ENCODE results near the gene MB.

Gene MB

DNA sequence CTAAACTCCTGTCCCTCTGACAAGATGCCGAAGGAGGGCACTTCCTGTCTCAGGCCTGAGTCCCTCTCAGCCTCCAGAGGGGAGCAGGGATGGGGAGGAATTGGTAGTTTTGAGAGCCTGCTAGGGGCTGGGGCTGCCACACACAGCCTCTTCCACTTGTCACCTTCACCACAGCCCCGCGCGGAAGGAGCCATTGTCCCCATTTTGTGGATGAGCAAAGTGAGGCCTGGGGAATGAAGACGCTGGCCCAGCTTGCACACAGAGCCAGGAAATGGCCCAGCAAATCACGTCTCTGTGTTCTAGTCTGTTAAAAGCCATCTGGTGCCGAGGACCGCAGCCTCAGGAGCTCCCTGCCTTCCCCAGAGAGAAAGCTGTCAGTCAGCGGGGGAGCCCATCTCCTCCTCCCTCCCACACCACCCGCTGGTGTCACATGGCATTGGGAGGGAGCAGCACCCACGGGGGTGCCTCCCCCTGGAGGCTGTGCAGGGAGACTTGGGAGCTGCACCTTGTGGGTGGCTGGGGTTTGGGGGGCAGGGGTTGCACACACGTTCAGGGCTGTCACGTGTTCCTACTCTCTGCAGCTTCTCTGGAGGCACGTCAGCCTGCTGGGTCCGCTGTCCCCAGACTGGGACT lies 41.9 kb downstream of the MB start:
- no peak overlapping the region for H3K4me2 ChIP-seq
- H3K9ac ChIP-seq = no peak overlapping the region
- H3K4me1 ChIP-seq (ENCODE audit: low read depth, poor library complexity, severe bottlenecking) = no peaks in the 10 kb centered on the region
- no peaks in the 10 kb centered on the region for H4K20me1 ChIP-seq (ENCODE audit: insufficient read depth)
- no peaks in the 10 kb centered on the region for H3K27me3 ChIP-seq (ENCODE audit: insufficient read depth, low read depth)
- H3K4me3 ChIP-seq (IDR thresholded peaks at IDR 0.05; ENCODE audit: insufficient read depth, low read depth, low read length) = no peak overlapping the region
- no peaks in the 10 kb centered on the region for H3K36me3 ChIP-seq (ENCODE audit: insufficient read depth)
- TF ChIP-seq, protein P1, sequence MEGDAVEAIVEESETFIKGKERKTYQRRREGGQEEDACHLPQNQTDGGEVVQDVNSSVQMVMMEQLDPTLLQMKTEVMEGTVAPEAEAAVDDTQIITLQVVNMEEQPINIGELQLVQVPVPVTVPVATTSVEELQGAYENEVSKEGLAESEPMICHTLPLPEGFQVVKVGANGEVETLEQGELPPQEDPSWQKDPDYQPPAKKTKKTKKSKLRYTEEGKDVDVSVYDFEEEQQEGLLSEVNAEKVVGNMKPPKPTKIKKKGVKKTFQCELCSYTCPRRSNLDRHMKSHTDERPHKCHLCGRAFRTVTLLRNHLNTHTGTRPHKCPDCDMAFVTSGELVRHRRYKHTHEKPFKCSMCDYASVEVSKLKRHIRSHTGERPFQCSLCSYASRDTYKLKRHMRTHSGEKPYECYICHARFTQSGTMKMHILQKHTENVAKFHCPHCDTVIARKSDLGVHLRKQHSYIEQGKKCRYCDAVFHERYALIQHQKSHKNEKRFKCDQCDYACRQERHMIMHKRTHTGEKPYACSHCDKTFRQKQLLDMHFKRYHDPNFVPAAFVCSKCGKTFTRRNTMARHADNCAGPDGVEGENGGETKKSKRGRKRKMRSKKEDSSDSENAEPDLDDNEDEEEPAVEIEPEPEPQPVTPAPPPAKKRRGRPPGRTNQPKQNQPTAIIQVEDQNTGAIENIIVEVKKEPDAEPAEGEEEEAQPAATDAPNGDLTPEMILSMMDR (conservative IDR thresholded peaks at IDR 0.05; ENCODE audit: low read depth, low read length) = no peak
- no peak overlapping the region for H3K27ac ChIP-seq
- H2AFZ ChIP-seq (ENCODE audit: low read depth) = no peak overlapping the region
- no peaks in the 10 kb centered on the region for H3K79me2 ChIP-seq (ENCODE audit: insufficient read depth, low read depth)

DNA sequence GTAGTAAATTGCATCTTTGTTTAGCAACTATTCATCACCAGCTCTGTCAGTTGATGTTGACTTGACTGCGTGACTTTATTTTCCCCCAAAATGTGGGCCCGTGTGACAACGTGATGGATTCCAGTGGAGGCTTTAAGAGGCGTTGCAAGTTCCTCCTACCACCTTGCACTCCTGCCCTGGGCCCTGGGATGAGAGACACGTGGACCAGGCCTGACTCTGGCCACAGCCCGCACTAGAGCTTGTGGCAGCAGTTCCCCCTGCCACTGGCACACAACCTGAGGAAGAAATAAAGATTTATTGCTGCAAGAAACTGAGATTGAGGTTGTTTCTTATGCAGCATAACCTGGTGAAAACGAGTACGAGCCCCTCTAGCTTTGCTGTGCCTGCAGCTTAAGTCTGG lies 44.6 kb downstream of the MB start:
- Histone ChIP-seq H3K27ac (no peak overlapping the region), H3K4me1 (ENCODE audit: low read depth, poor library complexity, severe bottlenecking) (no peaks in the 10 kb centered on the region), H4K20me1 (ENCODE audit: insufficient read depth) (no peaks in the 10 kb centered on the region), H2AFZ (ENCODE audit: low read depth) (no peak overlapping the region), H3K4me2 (no peak overlapping the region), H3K27me3 (ENCODE audit: insufficient read depth, low read depth) (no peaks in the 10 kb centered on the region; the same call in 1 of the 2 replicates), H3K36me3 (ENCODE audit: insufficient read depth) (no peaks in the 10 kb centered on the region), H3K4me3 (IDR thresholded peaks at IDR 0.05; ENCODE audit: insufficient read depth, low read depth, low read length) (no peak overlapping the region), H3K79me2 (ENCODE audit: insufficient read depth, low read depth) (no peaks in the 10 kb centered on the region), H3K9ac (no peak overlapping the region)
- TF ChIP-seq, protein P1 (conservative IDR thresholded peaks at IDR 0.05; ENCODE audit: low read depth, low read length) = no peak

DNA sequence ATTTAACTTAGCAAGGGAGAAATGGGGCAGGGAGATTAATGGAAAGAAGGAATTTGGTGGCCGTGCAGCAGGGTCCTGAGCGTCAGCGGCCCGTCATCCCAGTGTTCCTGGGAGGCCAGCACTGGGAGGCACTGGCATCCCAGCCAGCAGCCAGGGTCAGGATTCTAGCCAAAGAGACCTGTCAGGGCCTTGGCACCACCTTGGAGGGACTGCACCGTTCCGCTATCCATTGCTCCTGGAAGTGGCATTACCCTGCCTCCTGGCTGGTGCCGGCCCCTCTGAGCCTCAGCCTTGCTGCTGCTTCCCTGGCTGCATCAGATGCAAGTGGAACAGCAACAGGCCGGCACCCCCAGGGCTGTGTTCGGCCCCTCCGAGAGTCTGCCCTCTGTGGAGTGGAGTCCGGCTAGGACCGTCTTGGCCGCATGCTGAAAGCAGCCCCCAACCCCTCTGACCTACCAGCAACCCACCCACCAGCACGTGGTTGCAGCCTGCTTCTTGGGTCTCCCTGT lies 46.4 kb downstream of the MB start:
- no peak overlapping the region for H3K4me3 ChIP-seq (IDR thresholded peaks at IDR 0.05; ENCODE audit: insufficient read depth, low read depth, low read length)
- H3K27ac ChIP-seq = no peak overlapping the region
- H2AFZ ChIP-seq (ENCODE audit: low read depth) = no peak overlapping the region
- H3K79me2 ChIP-seq (ENCODE audit: insufficient read depth, low read depth) = no peaks in the 10 kb centered on the region
- H3K4me1 ChIP-seq (ENCODE audit: low read depth, poor library complexity, severe bottlenecking) = no peaks in the 10 kb centered on the region
- H3K4me2 ChIP-seq = no peak overlapping the region
- no peak overlapping the region for H3K9ac ChIP-seq
- H4K20me1 ChIP-seq (ENCODE audit: insufficient read depth) = no peaks in the 10 kb centered on the region
- H3K27me3 ChIP-seq (ENCODE audit: insufficient read depth, low read depth) = peaks cover 3% of the 10 kb centered on the region; the same call in 1 of the 2 replicates
- no peaks in the 10 kb centered on the region for H3K36me3 ChIP-seq (ENCODE audit: insufficient read depth)
- TF ChIP-seq, protein P1 (conservative IDR thresholded peaks at IDR 0.05; ENCODE audit: low read depth, low read length) = no peak

DNA sequence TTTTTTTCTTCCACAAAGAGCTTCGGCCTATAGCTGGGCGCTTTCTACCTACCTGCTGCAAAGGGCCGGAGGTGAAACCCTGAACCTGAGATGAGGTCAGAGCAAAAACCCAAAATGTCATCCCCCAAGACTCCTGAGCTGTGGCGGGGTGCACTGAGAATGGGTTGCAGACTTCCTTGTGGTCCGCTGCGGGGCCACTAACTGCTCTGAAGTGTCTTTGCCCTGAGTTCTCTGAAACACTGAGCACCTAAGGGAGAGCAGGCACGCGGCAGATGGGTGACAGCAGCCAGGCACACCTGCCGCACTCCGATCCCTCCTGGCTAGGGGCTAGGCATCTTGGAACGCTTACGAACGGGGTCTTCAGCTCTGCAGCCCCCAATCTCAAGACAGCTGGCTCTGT lies 47.2 kb downstream of the MB start:
- TF ChIP-seq, protein P1 (conservative IDR thresholded peaks at IDR 0.05; ENCODE audit: low read depth, low read length) = no peak
- H3K27me3 ChIP-seq (ENCODE audit: insufficient read depth, low read depth) = peaks cover 3% of the 10 kb centered on the region; the same call in 1 of the 2 replicates
- no peak overlapping the region for H3K4me3 ChIP-seq (IDR thresholded peaks at IDR 0.05; ENCODE audit: insufficient read depth, low read depth, low read length)
- no peak overlapping the region for H3K9ac ChIP-seq
- no peak overlapping the region for H3K27ac ChIP-seq
- no peaks in the 10 kb centered on the region for H4K20me1 ChIP-seq (ENCODE audit: insufficient read depth)
- no peaks in the 10 kb centered on the region for H3K36me3 ChIP-seq (ENCODE audit: insufficient read depth)
- H3K79me2 ChIP-seq (ENCODE audit: insufficient read depth, low read depth) = no peaks in the 10 kb centered on the region
- no peaks in the 10 kb centered on the region for H3K4me1 ChIP-seq (ENCODE audit: low read depth, poor library complexity, severe bottlenecking)
- H2AFZ ChIP-seq (ENCODE audit: low read depth) = no peak overlapping the region
- no peak overlapping the region for H3K4me2 ChIP-seq
